Loucy (cell line): ENCODE measurements around the gene TPCN2.

Source experiments
- H2AFZ ChIP-seq: fragments of 200-600 bp; sonication (generic); 2 replicates; pipeline ENCODE4 v1.6.0; 2016; ENCODE audit warnings: antibody characterized with exemption, mild to moderate bottlenecking, low read length, moderate library complexity
- H3F3A ChIP-seq: fragments of 200-600 bp; 2 replicates; pipeline ENCODE4 v1.6.0; 2016; ENCODE audit warnings: antibody characterized with exemption, low read depth, mild to moderate bottlenecking
- H3K27me3 ChIP-seq: fragments of 200-600 bp; sonication (generic); 2 replicates; pipeline ENCODE4 v1.6.1; 2014; ENCODE audit warnings: low read length, mild to moderate bottlenecking; ENCODE audit not compliant: insufficient read depth, poor library complexity, severe bottlenecking
- H3K36me3 ChIP-seq: fragments of 200-600 bp; sonication (generic); 2 replicates; pipeline ENCODE4 v1.6.1; 2016; ENCODE audit warnings: low read length; ENCODE audit not compliant: insufficient read depth
- H3K4me1 ChIP-seq: fragments of 200-600 bp; sonication (generic); 2 replicates; pipeline ENCODE4 v1.5.1; 2014; ENCODE audit warnings: low read length, mild to moderate bottlenecking; ENCODE audit not compliant: insufficient read depth, poor library complexity, severe bottlenecking
- H3K4me2 ChIP-seq: fragments of 200-600 bp; sonication (generic); 2 replicates; pipeline ENCODE4 v1.6.0; 2014; ENCODE audit warnings: antibody characterized with exemption, low read length, low read depth, mild to moderate bottlenecking; ENCODE audit not compliant: poor library complexity, severe bottlenecking
- H3K4me3 ChIP-seq: fragments of 200-600 bp; sonication (generic); 2 replicates; pipeline ENCODE4 v1.5.1; 2014; ENCODE audit warnings: low read length, mild to moderate bottlenecking, mixed read lengths; ENCODE audit not compliant: poor library complexity, severe bottlenecking
- H3K79me2 ChIP-seq: fragments of 200-600 bp; sonication (generic); 2 replicates; pipeline ENCODE4 v1.6.1; 2014; ENCODE audit warnings: low read length; ENCODE audit not compliant: insufficient read depth
- H3K9ac ChIP-seq: fragments of 200-600 bp; sonication (generic); 2 replicates; pipeline ENCODE4 v1.6.0; 2014; ENCODE audit warnings: mild to moderate bottlenecking, low read depth, low read length, moderate library complexity; ENCODE audit not compliant: poor library complexity, severe bottlenecking
- H3K9me2 ChIP-seq: fragments of 200-600 bp; sonication (generic); replicated peaks from 2 replicates; pipeline ENCODE4 v1.6.1; 2016; ENCODE audit warnings: low read depth, low read length, mixed read lengths
- H3K9me3 ChIP-seq: fragments of 200-600 bp; sonication (generic); 2 replicates; pipeline ENCODE4 v1.6.1; 2014; ENCODE audit warnings: mild to moderate bottlenecking, antibody characterized with exemption, low read length, low read depth; ENCODE audit not compliant: insufficient read depth
- H4K20me1 ChIP-seq: fragments of 200-600 bp; sonication (generic); 2 replicates; pipeline ENCODE4 v1.6.0; 2014; ENCODE audit warnings: antibody characterized with exemption, low read length, mild to moderate bottlenecking; ENCODE audit not compliant: insufficient read depth, poor library complexity, severe bottlenecking
- EZH2phosphoT487 ChIP-seq: fragments of 200-600 bp; IDR thresholded peaks from 2 replicates; pipeline ENCODE4 v1.6.1; 2018; ENCODE audit warnings: antibody characterized with exemption, mild to moderate bottlenecking, moderate library complexity, borderline replicate concordance
- TF ChIP-seq, protein P1 (sequence below): fragments of 200-600 bp; sonication (generic); conservative IDR thresholded peaks from 2 replicates; pipeline ENCODE4 v1.5.1; 2014; ENCODE audit warnings: mild to moderate bottlenecking, antibody characterized with exemption, low read length

The TPCN2 gene

GRCh38 chr11:69005631-69006368, 42.9 kb upstream of the TPCN2 start:
- Histone ChIP-seq H3K27me3 (no peaks in the 10 kb centered on the region), H3K79me2 (no peaks in the 10 kb centered on the region), H3F3A (no peaks in the 10 kb centered on the region), H3K4me1 (no peaks in the 10 kb centered on the region), H4K20me1 (no peaks in the 10 kb centered on the region), H3K36me3 (no peaks in the 10 kb centered on the region), H3K9ac (no peak overlapping the region), H3K9me3 (no peaks in the 10 kb centered on the region), H3K9me2 (no peaks in the 10 kb centered on the region), H3K4me3 (no peak overlapping the region), H2AFZ (no peak overlapping the region), H3K4me2 (no peak overlapping the region)
- TF ChIP-seq EZH2phosphoT487 = no peak
- TF ChIP-seq, protein P1, sequence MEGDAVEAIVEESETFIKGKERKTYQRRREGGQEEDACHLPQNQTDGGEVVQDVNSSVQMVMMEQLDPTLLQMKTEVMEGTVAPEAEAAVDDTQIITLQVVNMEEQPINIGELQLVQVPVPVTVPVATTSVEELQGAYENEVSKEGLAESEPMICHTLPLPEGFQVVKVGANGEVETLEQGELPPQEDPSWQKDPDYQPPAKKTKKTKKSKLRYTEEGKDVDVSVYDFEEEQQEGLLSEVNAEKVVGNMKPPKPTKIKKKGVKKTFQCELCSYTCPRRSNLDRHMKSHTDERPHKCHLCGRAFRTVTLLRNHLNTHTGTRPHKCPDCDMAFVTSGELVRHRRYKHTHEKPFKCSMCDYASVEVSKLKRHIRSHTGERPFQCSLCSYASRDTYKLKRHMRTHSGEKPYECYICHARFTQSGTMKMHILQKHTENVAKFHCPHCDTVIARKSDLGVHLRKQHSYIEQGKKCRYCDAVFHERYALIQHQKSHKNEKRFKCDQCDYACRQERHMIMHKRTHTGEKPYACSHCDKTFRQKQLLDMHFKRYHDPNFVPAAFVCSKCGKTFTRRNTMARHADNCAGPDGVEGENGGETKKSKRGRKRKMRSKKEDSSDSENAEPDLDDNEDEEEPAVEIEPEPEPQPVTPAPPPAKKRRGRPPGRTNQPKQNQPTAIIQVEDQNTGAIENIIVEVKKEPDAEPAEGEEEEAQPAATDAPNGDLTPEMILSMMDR = no peak

GRCh38 chr11:69006816-69007215, 41.9 kb upstream of the TPCN2 start:
- Histone ChIP-seq H3K4me1 (no peaks in the 10 kb centered on the region), H3K9me3 (no peaks in the 10 kb centered on the region), H3F3A (no peaks in the 10 kb centered on the region), H3K27me3 (no peaks in the 10 kb centered on the region), H3K4me2 (no peak overlapping the region), H2AFZ (no peak overlapping the region), H3K9me2 (no peaks in the 10 kb centered on the region), H4K20me1 (no peaks in the 10 kb centered on the region), H3K79me2 (no peaks in the 10 kb centered on the region), H3K36me3 (no peaks in the 10 kb centered on the region), H3K9ac (no peak overlapping the region), H3K4me3 (no peak overlapping the region)
- TF ChIP-seq, protein P1 = no peak
- TF ChIP-seq EZH2phosphoT487 = no peak

- Histone ChIP-seq H3K4me1 (no peaks in the 10 kb centered on the region), H3K9ac (no peak overlapping the region)
Measured at GRCh38 chr11:69007975-69008381, 40.8 kb upstream of the TPCN2 start.

More at GRCh38 chr11:69007975-69008381, 40.8 kb upstream of the TPCN2 start:
- H3K27me3 ChIP-seq = no peaks in the 10 kb centered on the region
- H2AFZ ChIP-seq = no peak overlapping the region
- H3K4me2 ChIP-seq = no peak overlapping the region
- no peak overlapping the region for H3K4me3 ChIP-seq
- H3K9me2 ChIP-seq = no peaks in the 10 kb centered on the region
- TF ChIP-seq EZH2phosphoT487 = no peak
- TF ChIP-seq, protein P1 = no peak
- no peaks in the 10 kb centered on the region for H3K9me3 ChIP-seq
- H3K36me3 ChIP-seq = no peaks in the 10 kb centered on the region
- H4K20me1 ChIP-seq = no peaks in the 10 kb centered on the region
- no peaks in the 10 kb centered on the region for H3F3A ChIP-seq
- no peaks in the 10 kb centered on the region for H3K79me2 ChIP-seq
